ENCODE measurements around the gene IMPDH1.

DNA sequence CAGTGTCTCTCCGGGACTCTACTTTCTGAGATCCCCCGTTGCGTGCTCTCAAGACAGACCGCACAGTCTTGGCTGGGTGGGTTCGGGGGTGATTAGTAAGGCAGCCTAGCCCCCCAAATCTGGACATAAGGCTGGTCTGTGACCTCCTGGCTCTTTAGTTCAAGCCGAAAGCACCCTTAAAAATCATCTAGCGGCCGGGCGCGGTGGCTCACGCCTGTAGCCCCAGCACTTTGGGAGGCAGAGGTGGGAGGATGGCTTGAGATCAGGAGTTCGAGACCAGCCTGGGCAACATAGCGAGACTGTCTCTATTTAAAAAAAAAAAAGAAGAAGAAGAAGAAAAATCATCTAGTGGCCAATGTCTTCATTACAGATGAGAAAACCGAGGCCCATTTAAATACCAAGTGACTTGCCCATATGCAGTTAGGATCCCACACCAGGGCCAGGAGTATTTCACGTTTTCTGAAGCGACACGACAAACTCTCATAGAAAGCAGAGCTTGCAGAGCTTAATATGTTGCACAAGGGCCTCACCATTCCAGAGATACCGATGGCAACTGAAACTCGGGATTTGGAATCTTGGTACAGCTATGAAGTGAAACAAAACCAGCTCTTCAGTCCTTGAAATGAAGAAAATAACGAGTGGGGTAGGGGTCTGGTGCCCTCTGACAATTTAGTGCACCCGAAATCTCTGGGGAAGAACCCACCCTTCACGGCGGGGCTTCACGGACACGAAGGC, 45.2 kb upstream of the IMPDH1 start:
- TF ChIP-seq, protein P1, sequence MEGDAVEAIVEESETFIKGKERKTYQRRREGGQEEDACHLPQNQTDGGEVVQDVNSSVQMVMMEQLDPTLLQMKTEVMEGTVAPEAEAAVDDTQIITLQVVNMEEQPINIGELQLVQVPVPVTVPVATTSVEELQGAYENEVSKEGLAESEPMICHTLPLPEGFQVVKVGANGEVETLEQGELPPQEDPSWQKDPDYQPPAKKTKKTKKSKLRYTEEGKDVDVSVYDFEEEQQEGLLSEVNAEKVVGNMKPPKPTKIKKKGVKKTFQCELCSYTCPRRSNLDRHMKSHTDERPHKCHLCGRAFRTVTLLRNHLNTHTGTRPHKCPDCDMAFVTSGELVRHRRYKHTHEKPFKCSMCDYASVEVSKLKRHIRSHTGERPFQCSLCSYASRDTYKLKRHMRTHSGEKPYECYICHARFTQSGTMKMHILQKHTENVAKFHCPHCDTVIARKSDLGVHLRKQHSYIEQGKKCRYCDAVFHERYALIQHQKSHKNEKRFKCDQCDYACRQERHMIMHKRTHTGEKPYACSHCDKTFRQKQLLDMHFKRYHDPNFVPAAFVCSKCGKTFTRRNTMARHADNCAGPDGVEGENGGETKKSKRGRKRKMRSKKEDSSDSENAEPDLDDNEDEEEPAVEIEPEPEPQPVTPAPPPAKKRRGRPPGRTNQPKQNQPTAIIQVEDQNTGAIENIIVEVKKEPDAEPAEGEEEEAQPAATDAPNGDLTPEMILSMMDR (conservative IDR thresholded peaks at IDR 0.05 in 1 of 2, IDR thresholded peaks at IDR 0.05 in 1 of 2; ENCODE audit: extremely low read depth in 1 of 2, insufficient read depth in 1 of 2, low read depth in 1 of 2, low read length in 2 of 2): no peak
- no peak for TF ChIP-seq EZH2 (IDR thresholded peaks at IDR 0.05; ENCODE audit: borderline replicate concordance, low read length)
